ENCODE results near the gene WASHC4.

Gene WASHC4

GRCh38 chr12:105205322-105206048 is 98.0 kb downstream of the WASHC4 start:
- H3K9ac ChIP-seq (ENCODE audit: low read depth, low read length, poor library complexity, severe bottlenecking): no peak overlapping the region
- H3K27me3 ChIP-seq (ENCODE audit: insufficient read depth, low read length, poor library complexity, severe bottlenecking): no peaks in the 10 kb centered on the region
- no peaks in the 10 kb centered on the region; the same call in 1 of the 2 replicates for H3K36me3 ChIP-seq (ENCODE audit: insufficient read depth, low read length)
- H3K9me3 ChIP-seq (ENCODE audit: insufficient read depth, low read depth, low read length): no peaks in the 10 kb centered on the region
- no peak overlapping the region for H3K4me2 ChIP-seq (ENCODE audit: low read depth, low read length, poor library complexity, severe bottlenecking)
- H3K9me2 ChIP-seq (replicated peaks; ENCODE audit: low read depth, low read length): no peaks in the 10 kb centered on the region
- H4K20me1 ChIP-seq (ENCODE audit: insufficient read depth, low read length, poor library complexity, severe bottlenecking): no peaks in the 10 kb centered on the region
- H3K4me3 ChIP-seq (ENCODE audit: low read length, poor library complexity, severe bottlenecking): no peak overlapping the region
- H3F3A ChIP-seq (ENCODE audit: low read depth): no peaks in the 10 kb centered on the region
- H2AFZ ChIP-seq (ENCODE audit: low read length): no peak overlapping the region
- H3K4me1 ChIP-seq (ENCODE audit: insufficient read depth, low read length, poor library complexity, severe bottlenecking): peaks cover under 1% of the 10 kb centered on the region
- H3K79me2 ChIP-seq (ENCODE audit: insufficient read depth, low read length): no peaks in the 10 kb centered on the region
- no peak for TF ChIP-seq CTCF (conservative IDR thresholded peaks at IDR 0.05; ENCODE audit: low read length)
- no peak for TF ChIP-seq EZH2phosphoT487 (IDR thresholded peaks at IDR 0.05; ENCODE audit: borderline replicate concordance)

- Histone ChIP-seq H3K79me2 (ENCODE audit: insufficient read depth, low read length) (no peaks in the 10 kb centered on the region), H3K4me1 (ENCODE audit: insufficient read depth, low read length, poor library complexity, severe bottlenecking) (no peaks in the 10 kb centered on the region), H3K9me3 (ENCODE audit: insufficient read depth, low read depth, low read length) (no peaks in the 10 kb centered on the region), H3K4me2 (ENCODE audit: low read depth, low read length, poor library complexity, severe bottlenecking) (no peak overlapping the region), H3K9me2 (replicated peaks; ENCODE audit: low read depth, low read length) (no peaks in the 10 kb centered on the region), H3K9ac (ENCODE audit: low read depth, low read length, poor library complexity, severe bottlenecking) (no peak overlapping the region), H3K36me3 (ENCODE audit: insufficient read depth, low read length) (peaks cover 5% of the 10 kb centered on the region; the same call in 1 of the 2 replicates), H3K27me3 (ENCODE audit: insufficient read depth, low read length, poor library complexity, severe bottlenecking) (no peaks in the 10 kb centered on the region), H4K20me1 (ENCODE audit: insufficient read depth, low read length, poor library complexity, severe bottlenecking) (no peaks in the 10 kb centered on the region), H3F3A (ENCODE audit: low read depth) (no peaks in the 10 kb centered on the region), H3K4me3 (ENCODE audit: low read length, poor library complexity, severe bottlenecking) (no peak overlapping the region), H2AFZ (ENCODE audit: low read length) (no peak overlapping the region)
- no peak for TF ChIP-seq EZH2phosphoT487 (IDR thresholded peaks at IDR 0.05; ENCODE audit: borderline replicate concordance)
- no peak for TF ChIP-seq CTCF (conservative IDR thresholded peaks at IDR 0.05; ENCODE audit: low read length)
Observed at GRCh38 chr12:105206686-105207374, 99.3 kb downstream of the WASHC4 start.

- Histone ChIP-seq H4K20me1 (ENCODE audit: insufficient read depth, low read length, poor library complexity, severe bottlenecking) (no peaks in the 10 kb centered on the region), H2AFZ (ENCODE audit: low read length) (no peak overlapping the region), H3K36me3 (ENCODE audit: insufficient read depth, low read length) (peaks cover 5% of the 10 kb centered on the region; the same call in 1 of the 2 replicates), H3K9ac (ENCODE audit: low read depth, low read length, poor library complexity, severe bottlenecking) (no peak overlapping the region), H3K4me1 (ENCODE audit: insufficient read depth, low read length, poor library complexity, severe bottlenecking) (no peaks in the 10 kb centered on the region), H3K4me2 (ENCODE audit: low read depth, low read length, poor library complexity, severe bottlenecking) (no peak overlapping the region), H3F3A (ENCODE audit: low read depth) (no peaks in the 10 kb centered on the region), H3K79me2 (ENCODE audit: insufficient read depth, low read length) (no peaks in the 10 kb centered on the region), H3K9me2 (replicated peaks; ENCODE audit: low read depth, low read length) (no peaks in the 10 kb centered on the region), H3K27me3 (ENCODE audit: insufficient read depth, low read length, poor library complexity, severe bottlenecking) (no peaks in the 10 kb centered on the region), H3K9me3 (ENCODE audit: insufficient read depth, low read depth, low read length) (no peaks in the 10 kb centered on the region), H3K4me3 (ENCODE audit: low read length, poor library complexity, severe bottlenecking) (no peak overlapping the region)
- no peak for TF ChIP-seq CTCF (conservative IDR thresholded peaks at IDR 0.05; ENCODE audit: low read length)
Observed at GRCh38 chr12:105209091-105209490, 101.6 kb downstream of the WASHC4 start.
